ENCODE measurements around the gene SF3B2.

SF3B2 gene

DNA sequence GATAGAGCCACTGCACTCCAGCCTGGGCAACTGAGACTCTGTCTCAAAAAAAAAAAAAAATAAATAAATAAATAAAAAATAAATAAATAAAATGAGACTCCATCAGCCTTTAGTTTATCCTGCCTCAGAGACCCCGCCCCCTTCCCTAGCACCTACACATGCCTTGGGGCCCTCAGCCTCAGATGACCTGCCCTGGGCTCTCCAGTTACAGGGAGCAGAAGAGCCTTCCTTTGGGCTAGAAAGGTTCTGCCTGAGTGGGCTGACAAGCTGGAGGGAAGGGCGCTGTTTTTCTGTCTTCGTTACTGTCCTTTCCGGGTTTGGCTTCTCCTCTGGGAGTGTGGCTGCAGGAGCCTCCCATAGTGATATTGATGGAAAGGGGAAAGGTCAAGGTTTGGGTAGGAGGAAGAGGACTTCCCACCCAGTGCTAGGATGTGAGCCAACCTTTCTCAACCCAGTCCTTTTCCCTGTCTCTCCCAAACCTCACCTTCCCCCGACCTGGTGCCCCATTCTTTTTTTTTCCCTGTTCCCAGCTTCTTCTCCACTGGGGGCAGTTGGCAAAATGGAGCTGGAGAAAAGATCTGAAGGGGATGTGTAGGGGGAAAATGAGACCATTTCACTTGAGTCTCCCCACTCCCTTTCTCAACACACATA is 1.5 kb upstream of the SF3B2 start:
- H3K27me3 ChIP-seq (ENCODE audit: control insufficient read depth, insufficient read depth, low read length): no peaks in the 10 kb centered on the region
- H3K4me3 ChIP-seq (ENCODE audit: low read length): no peak overlapping the region
- H3K4me1 ChIP-seq (ENCODE audit: control insufficient read depth, insufficient read depth, low read length): peaks cover 10% of the 10 kb centered on the region; the same call in 1 of the 2 replicates
- no peak for DNase-seq (ENCODE audit: low read depth, low spot score)
- WGBS (ENCODE audit: insufficient coverage, insufficient read length): no CpG with 5 or more reads among the region's 5 CpGs
- H3K9me3 ChIP-seq (ENCODE audit: control insufficient read depth, insufficient read depth, low read length): no peaks in the 10 kb centered on the region
- peaks cover 6% of the 10 kb centered on the region for H3K36me3 ChIP-seq (ENCODE audit: control insufficient read depth, insufficient read depth, low read length)
- no peak overlapping the region for H3K27ac ChIP-seq (ENCODE audit: low read length)

- H3K9me3 ChIP-seq (ENCODE audit: control insufficient read depth, insufficient read depth, low read length): no peaks in the 10 kb centered on the region
- H3K36me3 ChIP-seq (ENCODE audit: control insufficient read depth, insufficient read depth, low read length): peaks cover 6% of the 10 kb centered on the region
- no peak overlapping the region for H3K27ac ChIP-seq (ENCODE audit: low read length)
- H3K4me3 ChIP-seq (ENCODE audit: low read length): peak overlapping the region; percentile 95; the same call in 1 of the 2 replicates
- peaks cover 10% of the 10 kb centered on the region; the same call in 1 of the 2 replicates for H3K4me1 ChIP-seq (ENCODE audit: control insufficient read depth, insufficient read depth, low read length)
- no peak for DNase-seq (ENCODE audit: low read depth, low spot score)
- no peaks in the 10 kb centered on the region for H3K27me3 ChIP-seq (ENCODE audit: control insufficient read depth, insufficient read depth, low read length)
- WGBS (ENCODE audit: insufficient coverage, insufficient read length): no CpG with 5 or more reads among the region's 12 CpGs
These were observed 796 bp upstream of the SF3B2 start for GRCh38 chr11:66051371-66051765.

DNA sequence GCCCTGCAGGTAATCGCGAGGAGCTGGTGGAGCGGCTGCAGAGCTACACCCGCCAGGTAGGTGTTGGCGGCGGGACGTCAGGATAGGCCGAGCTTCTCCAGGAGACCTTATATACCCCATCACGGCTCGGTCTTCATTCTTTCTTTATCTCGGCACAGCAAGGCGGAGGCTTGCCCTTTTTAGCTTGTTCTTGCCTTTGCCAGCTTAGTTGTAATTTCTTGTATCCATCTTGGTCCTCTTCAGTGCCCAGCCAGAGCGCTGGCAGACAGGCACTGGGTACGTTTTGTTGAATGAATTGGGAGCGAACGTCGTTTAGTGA is 459 bp downstream of the SF3B2 start:
- Histone ChIP-seq H3K27me3 (ENCODE audit: control insufficient read depth, insufficient read depth, low read length) (no peaks in the 10 kb centered on the region), H3K4me3 (ENCODE audit: low read length) (peak overlapping the region; percentile 95), H3K9me3 (ENCODE audit: control insufficient read depth, insufficient read depth, low read length) (no peaks in the 10 kb centered on the region), H3K36me3 (ENCODE audit: control insufficient read depth, insufficient read depth, low read length) (peaks cover 16% of the 10 kb centered on the region), H3K27ac (ENCODE audit: low read length) (no peak overlapping the region), H3K4me1 (ENCODE audit: control insufficient read depth, insufficient read depth, low read length) (peaks cover 10% of the 10 kb centered on the region; the same call in 1 of the 2 replicates)
- no CpG with 5 or more reads among the region's 17 CpGs for WGBS (ENCODE audit: insufficient coverage, insufficient read length)
- no peak for DNase-seq (ENCODE audit: low read depth, low spot score)

DNA sequence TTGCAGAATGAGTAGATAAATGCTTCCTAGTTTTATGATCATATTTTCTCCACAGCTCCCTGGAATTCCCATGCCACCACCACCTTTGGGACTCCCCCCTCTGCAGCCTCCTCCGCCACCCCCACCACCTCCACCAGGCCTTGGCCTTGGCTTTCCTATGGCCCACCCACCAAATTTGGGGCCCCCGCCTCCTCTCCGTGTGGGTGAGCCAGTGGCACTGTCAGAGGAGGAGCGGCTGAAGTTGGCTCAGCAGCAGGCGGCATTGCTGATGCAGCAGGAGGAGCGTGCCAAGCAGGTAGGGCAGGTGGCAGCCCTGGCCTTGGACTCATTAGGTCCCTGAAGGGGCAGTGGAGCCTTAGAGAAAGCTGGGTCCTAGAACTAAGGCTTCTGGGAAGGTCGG is 2.9 kb downstream of the SF3B2 start:
- H3K27me3 ChIP-seq (ENCODE audit: control insufficient read depth, insufficient read depth, low read length): no peaks in the 10 kb centered on the region
- peaks cover 7% of the 10 kb centered on the region; the same call in 1 of the 2 replicates for H3K4me1 ChIP-seq (ENCODE audit: control insufficient read depth, insufficient read depth, low read length)
- no peak overlapping the region for H3K4me3 ChIP-seq (ENCODE audit: low read length)
- no peak for DNase-seq (ENCODE audit: low read depth, low spot score)
- no peaks in the 10 kb centered on the region for H3K9me3 ChIP-seq (ENCODE audit: control insufficient read depth, insufficient read depth, low read length)
- no peak overlapping the region for H3K27ac ChIP-seq (ENCODE audit: low read length)
- WGBS (ENCODE audit: insufficient coverage, insufficient read length): no CpG with 5 or more reads among the region's 7 CpGs
- H3K36me3 ChIP-seq (ENCODE audit: control insufficient read depth, insufficient read depth, low read length): peaks cover 37% of the 10 kb centered on the region

DNA sequence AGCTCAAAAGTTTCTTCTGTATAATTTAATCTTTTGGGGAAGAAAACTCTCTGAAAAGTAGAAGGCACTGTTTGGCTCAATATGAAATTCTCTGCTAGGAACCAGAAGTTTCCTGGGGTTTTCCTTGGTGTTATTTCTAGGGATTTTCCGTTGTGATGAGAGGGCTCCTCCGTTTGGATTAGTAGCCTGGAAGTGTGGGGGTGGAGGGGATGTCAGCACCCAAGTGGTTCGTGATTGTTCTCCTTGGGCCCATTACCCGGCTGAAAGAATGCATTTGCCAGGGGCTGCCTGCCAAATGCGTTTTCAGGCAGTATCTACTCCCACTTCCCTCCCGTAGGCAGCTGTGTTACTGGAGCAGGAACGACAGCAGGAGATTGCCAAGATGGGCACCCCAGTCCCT is 4.3 kb downstream of the SF3B2 start:
- H3K36me3 ChIP-seq (ENCODE audit: control insufficient read depth, insufficient read depth, low read length): peaks cover 48% of the 10 kb centered on the region
- H3K27ac ChIP-seq (ENCODE audit: low read length): no peak overlapping the region
- no peak overlapping the region for H3K4me3 ChIP-seq (ENCODE audit: low read length)
- peaks cover 2% of the 10 kb centered on the region; the same call in 1 of the 2 replicates for H3K4me1 ChIP-seq (ENCODE audit: control insufficient read depth, insufficient read depth, low read length)
- DNase-seq (ENCODE audit: low read depth, low spot score): no peak
- no CpG with 5 or more reads among the region's 7 CpGs for WGBS (ENCODE audit: insufficient coverage, insufficient read length)
- H3K9me3 ChIP-seq (ENCODE audit: control insufficient read depth, insufficient read depth, low read length): no peaks in the 10 kb centered on the region
- H3K27me3 ChIP-seq (ENCODE audit: control insufficient read depth, insufficient read depth, low read length): no peaks in the 10 kb centered on the region

- H3K27ac ChIP-seq (ENCODE audit: low read length): no peak overlapping the region
- no peaks in the 10 kb centered on the region for H3K27me3 ChIP-seq (ENCODE audit: control insufficient read depth, insufficient read depth, low read length)
- H3K36me3 ChIP-seq (ENCODE audit: control insufficient read depth, insufficient read depth, low read length): peaks cover 62% of the 10 kb centered on the region
- 100% methylated on average over 1 of the region's 8 CpGs for WGBS (ENCODE audit: insufficient coverage, insufficient read length)
- no peak overlapping the region for H3K4me3 ChIP-seq (ENCODE audit: low read length)
- no peaks in the 10 kb centered on the region for H3K4me1 ChIP-seq (ENCODE audit: control insufficient read depth, insufficient read depth, low read length)
- H3K9me3 ChIP-seq (ENCODE audit: control insufficient read depth, insufficient read depth, low read length): no peaks in the 10 kb centered on the region
- DNase-seq (ENCODE audit: low read depth, low spot score): no peak
These were observed 8.0 kb downstream of the SF3B2 start for GRCh38 chr11:66059966-66060680.

GRCh38 chr11:66061268-66061667 is 9.1 kb downstream of the SF3B2 start:
- no peak for DNase-seq (ENCODE audit: low read depth, low spot score)
- Histone ChIP-seq H3K4me3 (ENCODE audit: low read length) (no peak overlapping the region), H3K27ac (ENCODE audit: low read length) (no peak overlapping the region), H3K27me3 (ENCODE audit: control insufficient read depth, insufficient read depth, low read length) (no peaks in the 10 kb centered on the region), H3K9me3 (ENCODE audit: control insufficient read depth, insufficient read depth, low read length) (no peaks in the 10 kb centered on the region), H3K36me3 (ENCODE audit: control insufficient read depth, insufficient read depth, low read length) (peaks cover 60% of the 10 kb centered on the region), H3K4me1 (ENCODE audit: control insufficient read depth, insufficient read depth, low read length) (no peaks in the 10 kb centered on the region)
- WGBS (ENCODE audit: insufficient coverage, insufficient read length): no CpG with 5 or more reads among the region's 6 CpGs

DNA sequence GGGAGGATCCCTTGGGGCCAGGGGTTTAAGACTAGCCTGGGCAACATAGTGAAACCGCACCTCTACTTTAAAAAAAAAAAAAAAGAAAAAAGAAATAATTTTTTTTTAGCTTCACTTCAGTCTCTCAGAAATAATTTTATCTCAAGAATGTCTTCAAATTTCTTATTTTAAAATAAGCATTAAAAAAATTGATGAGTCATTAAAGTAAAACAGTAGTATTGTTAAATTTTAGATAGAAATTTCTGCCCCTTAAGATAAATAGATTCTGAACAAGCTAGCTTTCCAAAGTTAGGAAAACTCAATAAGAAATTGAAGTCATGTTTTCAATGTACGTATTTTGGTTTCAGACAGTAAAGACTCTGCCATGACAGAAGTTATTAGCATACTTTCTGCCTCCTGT is 10.2 kb downstream of the SF3B2 start:
- Histone ChIP-seq H3K27ac (ENCODE audit: low read length) (no peak overlapping the region), H3K4me1 (ENCODE audit: control insufficient read depth, insufficient read depth, low read length) (no peaks in the 10 kb centered on the region), H3K9me3 (ENCODE audit: control insufficient read depth, insufficient read depth, low read length) (no peaks in the 10 kb centered on the region), H3K36me3 (ENCODE audit: control insufficient read depth, insufficient read depth, low read length) (peaks cover 56% of the 10 kb centered on the region), H3K4me3 (ENCODE audit: low read length) (no peak overlapping the region), H3K27me3 (ENCODE audit: control insufficient read depth, insufficient read depth, low read length) (no peaks in the 10 kb centered on the region)
- DNase-seq (ENCODE audit: low read depth, low spot score): no peak
- WGBS (ENCODE audit: insufficient coverage, insufficient read length): no CpG with 5 or more reads among the region's 2 CpGs

- peaks cover 51% of the 10 kb centered on the region for H3K36me3 ChIP-seq (ENCODE audit: control insufficient read depth, insufficient read depth, low read length)
- no peak overlapping the region for H3K4me3 ChIP-seq (ENCODE audit: low read length)
- no peaks in the 10 kb centered on the region for H3K9me3 ChIP-seq (ENCODE audit: control insufficient read depth, insufficient read depth, low read length)
- H3K27me3 ChIP-seq (ENCODE audit: control insufficient read depth, insufficient read depth, low read length): no peaks in the 10 kb centered on the region
- no CpG with 5 or more reads among the region's 2 CpGs for WGBS (ENCODE audit: insufficient coverage, insufficient read length)
- no peak for DNase-seq (ENCODE audit: low read depth, low spot score)
- H3K27ac ChIP-seq (ENCODE audit: low read length): no peak overlapping the region
- no peaks in the 10 kb centered on the region for H3K4me1 ChIP-seq (ENCODE audit: control insufficient read depth, insufficient read depth, low read length)
These were observed 11.7 kb downstream of the SF3B2 start for GRCh38 chr11:66063900-66064299.

- H3K27me3 ChIP-seq (ENCODE audit: control insufficient read depth, insufficient read depth, low read length): no peaks in the 10 kb centered on the region
- no peak for DNase-seq (ENCODE audit: low read depth, low spot score)
- H3K27ac ChIP-seq (ENCODE audit: low read length): no peak overlapping the region
- H3K36me3 ChIP-seq (ENCODE audit: control insufficient read depth, insufficient read depth, low read length): peaks cover 46% of the 10 kb centered on the region
- no peaks in the 10 kb centered on the region for H3K9me3 ChIP-seq (ENCODE audit: control insufficient read depth, insufficient read depth, low read length)
- no CpG with 5 or more reads among the region's 1 CpG for WGBS (ENCODE audit: insufficient coverage, insufficient read length)
- H3K4me1 ChIP-seq (ENCODE audit: control insufficient read depth, insufficient read depth, low read length): no peaks in the 10 kb centered on the region
- no peak overlapping the region for H3K4me3 ChIP-seq (ENCODE audit: low read length)
These were observed 12.4 kb downstream of the SF3B2 start for GRCh38 chr11:66064571-66064970.

GRCh38 chr11:66066751-66067150 is 14.6 kb downstream of the SF3B2 start:
- DNase-seq (ENCODE audit: low read depth, low spot score): no peak
- H3K27me3 ChIP-seq (ENCODE audit: control insufficient read depth, insufficient read depth, low read length): no peaks in the 10 kb centered on the region
- no peaks in the 10 kb centered on the region for H3K4me1 ChIP-seq (ENCODE audit: control insufficient read depth, insufficient read depth, low read length)
- H3K27ac ChIP-seq (ENCODE audit: low read length): no peak overlapping the region
- no CpG with 5 or more reads among the region's 3 CpGs for WGBS (ENCODE audit: insufficient coverage, insufficient read length)
- H3K9me3 ChIP-seq (ENCODE audit: control insufficient read depth, insufficient read depth, low read length): no peaks in the 10 kb centered on the region
- no peak overlapping the region for H3K4me3 ChIP-seq (ENCODE audit: low read length)
- H3K36me3 ChIP-seq (ENCODE audit: control insufficient read depth, insufficient read depth, low read length): peaks cover 28% of the 10 kb centered on the region
